HG03520 (cell line): ENCODE data around the gene TPM2.

Experiments
- ATAC-seq: cut with Tn5 transposase; IDR thresholded peaks from one replicate; pipeline ENCODE4 v1.9.1; 2021; ENCODE audit warnings: mild to moderate bottlenecking, moderate library complexity; ENCODE audit not compliant: unreplicated experiment

TPM2 gene

GRCh38 chr9:35696520-35697215 is 6.9 kb upstream of the TPM2 start:
- ATAC-seq, result peak; percentile 76

GRCh38 chr9:35695943-35696401 is 6.2 kb upstream of the TPM2 start:
- no peak for ATAC-seq

- ATAC-seq, result no peak
Observed at GRCh38 chr9:35691757-35692301, 2.1 kb upstream of the TPM2 start.

GRCh38 chr9:35691334-35691650 is 1.6 kb upstream of the TPM2 start:
- no peak for ATAC-seq

GRCh38 chr9:35690614-35691333 is 1.0 kb upstream of the TPM2 start:
- ATAC-seq, result no peak

- ATAC-seq, result no peak
Observed at GRCh38 chr9:35690294-35690613, 529 bp upstream of the TPM2 start.

- no peak for ATAC-seq
Observed at GRCh38 chr9:35688558-35689541, 875 bp downstream of the TPM2 start.

GRCh38 chr9:35687972-35688557 is 1.7 kb downstream of the TPM2 start:
- ATAC-seq, result no peak

GRCh38 chr9:35687306-35687705 is 2.4 kb downstream of the TPM2 start:
- no peak for ATAC-seq

- ATAC-seq, result no peak
Observed at GRCh38 chr9:35686222-35687203, 3.2 kb downstream of the TPM2 start.

GRCh38 chr9:35685506-35685905 is 4.2 kb downstream of the TPM2 start:
- ATAC-seq, result no peak

GRCh38 chr9:35684921-35685320 is 4.8 kb downstream of the TPM2 start:
- no peak for ATAC-seq

- ATAC-seq, result no peak
Observed at GRCh38 chr9:35683323-35683722, 6.4 kb downstream of the TPM2 start.

- no peak for ATAC-seq
Observed at GRCh38 chr9:35682520-35683315, 7.0 kb downstream of the TPM2 start.

GRCh38 chr9:35682051-35682450 is 7.7 kb downstream of the TPM2 start:
- no peak for ATAC-seq

- no peak for ATAC-seq
Observed at GRCh38 chr9:35681341-35682002, 8.3 kb downstream of the TPM2 start.

GRCh38 chr9:35680331-35681105 is 9.2 kb downstream of the TPM2 start:
- ATAC-seq, result no peak
